Breast epithelium (tissue), 3 donors: ENCODE data around the gene SDK2.

ENCODE experiments used
- POLR2A ChIP-seq: fragments of 450-650 bp; IDR thresholded peaks from one replicate; pipeline ENCODE4 v1.6.1; 2016; ENCODE audit warnings: antibody characterized with exemption, mild to moderate bottlenecking, moderate library complexity
- TF ChIP-seq, protein P1 (sequence below), 3 donors: fragments of 450-650 bp; IDR thresholded peaks; one replicate each; pipeline ENCODE4 v1.5.1; 2016 to 2017; ENCODE audit warnings: antibody characterized with exemption in 3 of 3, mild to moderate bottlenecking in 3 of 3, moderate library complexity in 3 of 3

DNA sequence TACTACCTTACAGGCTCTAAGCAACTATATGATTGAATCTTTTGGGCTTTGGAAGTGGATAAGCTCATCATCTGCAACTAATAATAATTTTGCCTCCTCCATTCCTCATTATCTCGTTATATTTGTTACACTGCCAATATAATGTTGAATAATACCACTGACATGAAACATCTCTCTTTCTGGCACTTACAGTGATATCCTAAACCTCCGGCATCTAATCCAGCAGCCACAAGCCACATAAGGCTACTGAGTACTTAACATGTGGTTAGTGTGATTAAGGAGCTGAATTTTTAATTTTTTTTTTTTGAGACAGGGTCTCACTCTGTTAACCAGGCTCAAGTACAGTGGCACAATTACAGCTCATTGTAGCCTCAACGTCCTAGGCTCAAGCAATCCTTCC is 342.1 kb downstream of the SDK2 start:
- TF ChIP-seq POLR2A, result no peak
- TF ChIP-seq, protein P1, sequence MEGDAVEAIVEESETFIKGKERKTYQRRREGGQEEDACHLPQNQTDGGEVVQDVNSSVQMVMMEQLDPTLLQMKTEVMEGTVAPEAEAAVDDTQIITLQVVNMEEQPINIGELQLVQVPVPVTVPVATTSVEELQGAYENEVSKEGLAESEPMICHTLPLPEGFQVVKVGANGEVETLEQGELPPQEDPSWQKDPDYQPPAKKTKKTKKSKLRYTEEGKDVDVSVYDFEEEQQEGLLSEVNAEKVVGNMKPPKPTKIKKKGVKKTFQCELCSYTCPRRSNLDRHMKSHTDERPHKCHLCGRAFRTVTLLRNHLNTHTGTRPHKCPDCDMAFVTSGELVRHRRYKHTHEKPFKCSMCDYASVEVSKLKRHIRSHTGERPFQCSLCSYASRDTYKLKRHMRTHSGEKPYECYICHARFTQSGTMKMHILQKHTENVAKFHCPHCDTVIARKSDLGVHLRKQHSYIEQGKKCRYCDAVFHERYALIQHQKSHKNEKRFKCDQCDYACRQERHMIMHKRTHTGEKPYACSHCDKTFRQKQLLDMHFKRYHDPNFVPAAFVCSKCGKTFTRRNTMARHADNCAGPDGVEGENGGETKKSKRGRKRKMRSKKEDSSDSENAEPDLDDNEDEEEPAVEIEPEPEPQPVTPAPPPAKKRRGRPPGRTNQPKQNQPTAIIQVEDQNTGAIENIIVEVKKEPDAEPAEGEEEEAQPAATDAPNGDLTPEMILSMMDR (IDR thresholded peaks at IDR 0.05), result no peak
